Measurements from ENCODE around the gene TEN1. TPM values are rescaled to one million over a fixed set of nuclear protein-coding genes. Genes with fewer than 3 reads are reported as not detected.
A peak's percentile ranks its signal among the peaks of the same experiment; 100 is the strongest.

TEN1 gene
- total and polyA plus RNA-seq, 2 of the 13 experiments (the other 11 are each of a cell fraction or from before 2014, with no cell fraction given): 18.0 to 21.3 TPM

DNA sequence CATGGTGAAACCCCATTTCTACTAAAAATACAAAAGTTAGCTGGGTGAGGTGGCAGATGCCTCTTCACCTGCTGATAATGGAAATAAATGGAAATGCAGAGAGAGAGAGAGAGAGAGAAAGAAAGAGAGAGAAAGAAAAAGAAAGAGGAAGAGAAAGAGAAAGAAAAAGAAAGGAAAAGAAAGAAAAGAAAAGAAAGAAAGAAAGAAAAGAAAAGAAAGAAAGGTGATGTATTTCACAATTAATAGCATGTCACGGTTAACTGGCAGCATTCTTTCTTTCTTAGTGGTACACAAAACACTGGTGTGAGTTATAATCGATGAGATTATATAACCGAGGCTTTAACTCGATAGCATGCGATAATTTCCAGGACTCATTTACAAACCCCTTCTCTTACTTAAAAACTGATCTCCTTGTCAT lies 3.3 kb upstream of the TEN1 start (continued):
- peak; percentile 91 for TF ChIP-seq SSRP1 (CRISPR knock-in tag; IDR thresholded peaks at IDR 0.05)
- TF ChIP-seq, protein P1, sequence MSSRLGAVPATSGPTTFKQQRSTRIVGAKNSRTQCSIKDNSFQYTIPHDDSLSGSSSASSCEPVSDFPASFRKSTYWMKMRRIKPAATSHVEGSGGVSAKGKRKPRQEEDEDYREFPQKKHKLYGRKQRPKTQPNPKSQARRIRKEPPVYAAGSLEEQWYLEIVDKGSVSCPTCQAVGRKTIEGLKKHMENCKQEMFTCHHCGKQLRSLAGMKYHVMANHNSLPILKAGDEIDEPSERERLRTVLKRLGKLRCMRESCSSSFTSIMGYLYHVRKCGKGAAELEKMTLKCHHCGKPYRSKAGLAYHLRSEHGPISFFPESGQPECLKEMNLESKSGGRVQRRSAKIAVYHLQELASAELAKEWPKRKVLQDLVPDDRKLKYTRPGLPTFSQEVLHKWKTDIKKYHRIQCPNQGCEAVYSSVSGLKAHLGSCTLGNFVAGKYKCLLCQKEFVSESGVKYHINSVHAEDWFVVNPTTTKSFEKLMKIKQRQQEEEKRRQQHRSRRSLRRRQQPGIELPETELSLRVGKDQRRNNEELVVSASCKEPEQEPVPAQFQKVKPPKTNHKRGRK (CRISPR knock-in tag; IDR thresholded peaks at IDR 0.05): peak; percentile 95

DNA sequence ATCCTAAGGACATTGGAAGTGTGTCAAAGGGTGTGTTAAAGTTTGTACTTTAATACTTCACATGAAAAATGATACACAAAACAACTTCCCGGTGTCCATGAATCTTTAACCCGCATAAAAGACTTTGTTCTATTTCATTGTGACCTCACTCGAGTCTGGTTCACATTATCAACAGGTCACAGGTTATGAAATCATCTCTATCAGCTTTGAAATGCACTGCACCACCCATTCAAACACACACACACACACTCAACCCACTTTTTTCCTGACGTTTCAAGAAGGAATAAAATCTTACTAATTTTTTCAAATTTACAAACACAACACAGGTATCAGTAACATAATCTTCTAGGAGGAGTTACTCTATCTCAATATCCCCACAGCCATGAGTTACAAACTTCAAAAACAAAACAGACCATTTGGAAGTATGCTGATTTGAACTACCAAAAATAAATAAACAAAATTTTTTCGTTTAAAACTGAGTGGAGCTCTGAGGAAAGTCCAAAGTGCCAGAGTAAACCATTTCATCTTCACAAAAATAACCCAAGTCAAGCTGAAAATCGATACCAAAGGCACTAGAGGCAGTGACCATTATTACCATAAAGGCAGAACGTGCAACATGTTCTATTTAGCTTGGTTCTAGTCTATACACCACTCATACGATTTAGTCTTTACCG lies 2.7 kb upstream of the TEN1 start:
- H3K27me3 ChIP-seq (ENCODE audit: control insufficient read depth in 1 of 2, insufficient read depth in 2 of 2, low read length in 2 of 2): no peaks in the 10 kb centered on the region; a peak in 1 of 5 replicates
- peaks cover 2 to 27% of the 10 kb centered on the region in 2 experiments for H3K36me3 ChIP-seq (replicated peaks in 1 of 2; ENCODE audit: control insufficient read depth in 1 of 2, insufficient read depth in 2 of 2, low read length in 2 of 2)
- H3K4me3 ChIP-seq (replicated peaks in 1 of 3; ENCODE audit: insufficient read depth in 1 of 3, low read depth in 2 of 3, low read length in 3 of 3): peak overlapping the region; percentile 74 to 98 (median 93)
- under 1% methylated on average over 9 of the region's 9 CpGs for WGBS (ENCODE audit: low lambda C conversion rate)
- peak overlapping the region; percentile 87 for H3K4me2 ChIP-seq (ENCODE audit: low read depth, low read length)
- POLR2A ChIA-PET: interaction anchor here (1.2 to 11.5 kb wide), 13 partner anchors 11 to 196 kb away, joined by 4 to 481 read pairs (median 8); partner anchors contain the start of genes CDK3, FBF1, MRPL38 and TRIM65
- BruUV-seq (replicated peaks): TSS peak; percentile 36
- 0 out of 3 replicates have a peak, but pooled peaks have one; percentile 6 for ATAC-seq
- DNase-seq (ENCODE audit: low spot score): peak; percentile 89
- H3K4me1 ChIP-seq (ENCODE audit: insufficient read depth, low read length): peaks cover 80% of the 10 kb centered on the region
- peaks cover 66% of the 10 kb centered on the region for H3K79me2 ChIP-seq (ENCODE audit: insufficient read depth, low read length)
- FAIRE-seq: peak; percentile 49
- no peak overlapping the region for H2AFZ ChIP-seq (ENCODE audit: low read length)
- in situ Hi-C loops (cut with HindIII; ENCODE audit: extremely low pct_ligation_motif_present, low pct_unique_long_range_greater_than_20kb): no loop called here
- peak overlapping the region; percentile 91 for H3K9ac ChIP-seq (ENCODE audit: insufficient read depth, low read depth, low read length)
- H3K9me3 ChIP-seq (ENCODE audit: low read length): no peaks in the 10 kb centered on the region
- peaks cover 3% of the 10 kb centered on the region; the same call in 1 of the 2 replicates for H4K20me1 ChIP-seq (ENCODE audit: insufficient read depth, low read length)
- CTCF ChIA-PET (ENCODE audit: low intra/inter-chr PET ratio, low total read pairs): no interaction called here
- intact Hi-C loops (cut with micrococcal nuclease; ENCODE audit: unreplicated experiment): no loop called here
- H3K27ac ChIP-seq (ENCODE audit: extremely low read length, insufficient read depth, low read length): peak overlapping the region; percentile 99
- TF ChIP-seq ZNF605 (CRISPR knock-in tag; IDR thresholded peaks at IDR 0.05): no peak
- TF ChIP-seq, protein P2, sequence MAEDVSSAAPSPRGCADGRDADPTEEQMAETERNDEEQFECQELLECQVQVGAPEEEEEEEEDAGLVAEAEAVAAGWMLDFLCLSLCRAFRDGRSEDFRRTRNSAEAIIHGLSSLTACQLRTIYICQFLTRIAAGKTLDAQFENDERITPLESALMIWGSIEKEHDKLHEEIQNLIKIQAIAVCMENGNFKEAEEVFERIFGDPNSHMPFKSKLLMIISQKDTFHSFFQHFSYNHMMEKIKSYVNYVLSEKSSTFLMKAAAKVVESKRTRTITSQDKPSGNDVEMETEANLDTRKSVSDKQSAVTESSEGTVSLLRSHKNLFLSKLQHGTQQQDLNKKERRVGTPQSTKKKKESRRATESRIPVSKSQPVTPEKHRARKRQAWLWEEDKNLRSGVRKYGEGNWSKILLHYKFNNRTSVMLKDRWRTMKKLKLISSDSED (CRISPR knock-in tag; IDR thresholded peaks at IDR 0.05): no peak
- TF ChIP-seq CBX5 (CRISPR knock-in tag; IDR thresholded peaks at IDR 0.05; ENCODE audit: borderline replicate concordance): no peak
- no peak for TF ChIP-seq ZNF468 (CRISPR knock-in tag; IDR thresholded peaks at IDR 0.05)
- no peak for TF ChIP-seq ZNF569 (CRISPR knock-in tag; IDR thresholded peaks at IDR 0.05; ENCODE audit: borderline replicate concordance)
- TF ChIP-seq CHD4 (IDR thresholded peaks at IDR 0.05; ENCODE audit: borderline replicate concordance, low read length): no peak; the same call in 1 of the 2 replicates
- TF ChIP-seq SALL2 (CRISPR knock-in tag; IDR thresholded peaks at IDR 0.05): no peak
- TF ChIP-seq IKZF1 (IDR thresholded peaks at IDR 0.05): no peak
- TF ChIP-seq, protein P3, sequence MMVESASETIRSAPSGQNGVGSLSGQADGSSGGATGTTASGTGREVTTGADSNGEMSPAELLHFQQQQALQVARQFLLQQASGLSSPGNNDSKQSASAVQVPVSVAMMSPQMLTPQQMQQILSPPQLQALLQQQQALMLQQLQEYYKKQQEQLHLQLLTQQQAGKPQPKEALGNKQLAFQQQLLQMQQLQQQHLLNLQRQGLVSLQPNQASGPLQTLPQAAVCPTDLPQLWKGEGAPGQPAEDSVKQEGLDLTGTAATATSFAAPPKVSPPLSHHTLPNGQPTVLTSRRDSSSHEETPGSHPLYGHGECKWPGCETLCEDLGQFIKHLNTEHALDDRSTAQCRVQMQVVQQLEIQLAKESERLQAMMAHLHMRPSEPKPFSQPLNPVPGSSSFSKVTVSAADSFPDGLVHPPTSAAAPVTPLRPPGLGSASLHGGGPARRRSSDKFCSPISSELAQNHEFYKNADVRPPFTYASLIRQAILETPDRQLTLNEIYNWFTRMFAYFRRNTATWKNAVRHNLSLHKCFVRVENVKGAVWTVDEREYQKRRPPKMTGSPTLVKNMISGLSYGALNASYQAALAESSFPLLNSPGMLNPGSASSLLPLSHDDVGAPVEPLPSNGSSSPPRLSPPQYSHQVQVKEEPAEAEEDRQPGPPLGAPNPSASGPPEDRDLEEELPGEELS (CRISPR knock-in tag; IDR thresholded peaks at IDR 0.05): peak; percentile 88
- no peak for TF ChIP-seq ZNF510 (CRISPR knock-in tag; IDR thresholded peaks at IDR 0.05; ENCODE audit: low read depth)
- TF ChIP-seq TMF1 (CRISPR knock-in tag; IDR thresholded peaks at IDR 0.05; ENCODE audit: low read depth): peak; percentile 58; the same call in 1 of the 2 replicates
- TF ChIP-seq, protein P4, sequence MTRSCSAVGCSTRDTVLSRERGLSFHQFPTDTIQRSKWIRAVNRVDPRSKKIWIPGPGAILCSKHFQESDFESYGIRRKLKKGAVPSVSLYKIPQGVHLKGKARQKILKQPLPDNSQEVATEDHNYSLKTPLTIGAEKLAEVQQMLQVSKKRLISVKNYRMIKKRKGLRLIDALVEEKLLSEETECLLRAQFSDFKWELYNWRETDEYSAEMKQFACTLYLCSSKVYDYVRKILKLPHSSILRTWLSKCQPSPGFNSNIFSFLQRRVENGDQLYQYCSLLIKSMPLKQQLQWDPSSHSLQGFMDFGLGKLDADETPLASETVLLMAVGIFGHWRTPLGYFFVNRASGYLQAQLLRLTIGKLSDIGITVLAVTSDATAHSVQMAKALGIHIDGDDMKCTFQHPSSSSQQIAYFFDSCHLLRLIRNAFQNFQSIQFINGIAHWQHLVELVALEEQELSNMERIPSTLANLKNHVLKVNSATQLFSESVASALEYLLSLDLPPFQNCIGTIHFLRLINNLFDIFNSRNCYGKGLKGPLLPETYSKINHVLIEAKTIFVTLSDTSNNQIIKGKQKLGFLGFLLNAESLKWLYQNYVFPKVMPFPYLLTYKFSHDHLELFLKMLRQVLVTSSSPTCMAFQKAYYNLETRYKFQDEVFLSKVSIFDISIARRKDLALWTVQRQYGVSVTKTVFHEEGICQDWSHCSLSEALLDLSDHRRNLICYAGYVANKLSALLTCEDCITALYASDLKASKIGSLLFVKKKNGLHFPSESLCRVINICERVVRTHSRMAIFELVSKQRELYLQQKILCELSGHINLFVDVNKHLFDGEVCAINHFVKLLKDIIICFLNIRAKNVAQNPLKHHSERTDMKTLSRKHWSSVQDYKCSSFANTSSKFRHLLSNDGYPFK (CRISPR knock-in tag; IDR thresholded peaks at IDR 0.05; ENCODE audit: borderline replicate concordance): no peak
- no peak for TF ChIP-seq ZNF441 (CRISPR knock-in tag; IDR thresholded peaks at IDR 0.05; ENCODE audit: borderline replicate concordance)

Measured in HepG2 (cell line).